Lower leg skin (tissue), 3 donors: ENCODE data around the gene TMEM43.

Source experiments
- CTCF ChIP-seq, 3 donors: fragments of 450-650 bp; IDR thresholded peaks; one replicate each; pipeline ENCODE4 v1.5.1; 2016; ENCODE audit warnings: antibody characterized with exemption in 3 of 3, mild to moderate bottlenecking in 3 of 3, moderate library complexity in 2 of 3
- POLR2A ChIP-seq, 2 donors: fragments of 450-650 bp; IDR thresholded peaks; one replicate each; pipeline ENCODE4 v1.6.1; 2016 to 2017; ENCODE audit warnings: antibody characterized with exemption in 2 of 2, mild to moderate bottlenecking in 1 of 2, moderate library complexity in 1 of 2

- TF ChIP-seq CTCF (IDR thresholded peaks at IDR 0.05) (no peak), POLR2A (IDR thresholded peaks at IDR 0.05) (no peak)
Measured at GRCh38 chr3:14132689-14133088, 7.8 kb downstream of the TMEM43 start.
